UCSD-AML1 (cell line): Measurements from ENCODE around the gene FBXL20.
"Not testable (repeated sequence)": the region's sequence is repeated elsewhere in the genome, so short reads cannot be mapped to it uniquely, and the experiment has no call there.

Experiments used
- DNase-seq: peaks from one replicate; lab custom pipeline; 2025; ENCODE audit not compliant: unreplicated experiment; lab: John Stamatoyannopoulos, UW

FBXL20 gene

DNA sequence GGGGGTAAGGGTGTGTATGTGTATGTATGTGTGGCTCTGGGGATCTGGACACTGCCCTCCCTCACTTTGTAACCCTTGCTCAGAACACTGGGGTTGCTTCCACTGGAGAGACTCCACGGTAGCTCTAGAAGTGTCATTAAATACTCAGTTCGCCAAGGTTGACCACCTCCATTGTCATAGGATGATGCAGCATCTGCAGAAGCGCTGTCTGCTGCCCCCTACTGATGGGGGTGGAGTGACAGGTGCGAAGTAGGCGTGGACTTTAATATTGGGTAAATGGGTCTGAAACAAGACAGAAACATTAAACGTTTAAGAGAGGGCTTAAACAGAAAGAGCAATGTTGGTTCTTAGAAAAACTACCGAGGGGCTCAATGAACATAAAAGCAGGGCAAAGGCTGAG is 140.1 kb downstream of the FBXL20 start:
- no peak for DNase-seq

DNA sequence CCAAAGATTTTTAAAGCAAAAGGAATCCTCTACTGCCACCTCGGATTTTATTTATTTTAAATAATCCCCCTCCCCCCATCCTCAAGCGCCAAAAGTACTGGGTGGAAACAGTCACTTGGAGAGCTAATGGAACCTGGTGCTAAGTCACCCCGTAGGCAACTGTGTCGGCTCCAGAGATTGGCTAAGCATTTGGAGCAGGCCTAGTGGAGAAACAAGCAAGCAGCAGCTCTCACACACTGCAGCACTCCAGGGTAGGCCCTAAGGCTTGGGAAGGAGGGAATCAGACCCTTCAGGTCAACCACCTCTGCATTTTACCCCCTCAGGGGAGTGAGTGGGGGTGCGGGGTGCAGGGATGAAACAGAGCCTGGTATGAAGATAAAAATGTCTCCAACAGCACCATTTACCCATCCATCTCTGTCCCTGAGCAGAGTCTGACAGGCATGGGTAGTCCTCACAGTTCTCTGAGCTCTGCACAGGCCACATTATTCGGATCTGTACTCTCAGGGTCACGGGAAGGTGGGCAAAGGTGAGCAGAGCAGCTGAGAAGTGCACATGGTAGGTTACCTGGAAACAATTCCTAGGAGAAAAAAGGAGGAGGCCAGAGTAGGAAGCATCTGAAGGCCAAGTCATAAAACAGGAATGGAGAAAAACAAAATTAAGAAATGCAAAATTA is 148.5 kb downstream of the FBXL20 start:
- DNase-seq = no peak

DNA sequence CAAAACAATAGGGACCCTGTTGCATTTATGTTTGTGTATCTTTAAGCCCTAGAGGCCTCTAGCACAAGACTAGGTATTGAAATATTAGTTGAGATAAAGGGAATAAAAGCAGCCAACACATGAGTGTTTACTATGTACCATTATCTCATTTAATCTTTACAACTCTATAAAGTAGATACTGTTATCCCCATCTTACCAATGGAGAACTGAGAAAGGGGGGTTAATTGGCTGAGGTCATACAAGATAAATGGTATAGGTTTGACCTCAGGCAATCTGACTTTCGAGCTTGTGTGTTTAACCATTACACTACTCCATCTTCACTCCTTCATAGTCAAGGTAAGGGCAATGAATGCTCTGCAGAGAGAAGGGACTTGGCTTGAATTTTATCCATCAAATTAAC is 149.4 kb downstream of the FBXL20 start:
- no peak for DNase-seq

DNA sequence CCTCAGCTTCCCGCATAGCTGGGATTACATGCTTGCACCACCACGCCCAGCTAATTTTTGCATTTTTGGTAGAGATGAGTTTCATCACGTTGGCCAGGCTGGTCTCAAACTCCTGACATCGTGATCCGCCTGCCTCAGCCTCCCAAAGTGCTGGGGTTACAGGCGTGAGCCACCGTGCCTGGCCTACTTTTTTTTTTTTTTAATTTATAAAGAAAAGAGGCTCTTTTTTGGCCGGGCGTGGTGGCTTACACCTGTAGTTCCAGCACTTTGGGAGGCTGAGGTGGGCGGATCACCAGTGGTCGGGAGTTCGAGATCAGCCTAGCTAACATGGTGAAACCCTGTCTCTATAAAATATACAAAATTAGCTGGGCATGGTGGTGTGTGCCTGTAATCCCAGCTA is 151.3 kb downstream of the FBXL20 start:
- DNase-seq = not testable (repeated sequence)

DNA sequence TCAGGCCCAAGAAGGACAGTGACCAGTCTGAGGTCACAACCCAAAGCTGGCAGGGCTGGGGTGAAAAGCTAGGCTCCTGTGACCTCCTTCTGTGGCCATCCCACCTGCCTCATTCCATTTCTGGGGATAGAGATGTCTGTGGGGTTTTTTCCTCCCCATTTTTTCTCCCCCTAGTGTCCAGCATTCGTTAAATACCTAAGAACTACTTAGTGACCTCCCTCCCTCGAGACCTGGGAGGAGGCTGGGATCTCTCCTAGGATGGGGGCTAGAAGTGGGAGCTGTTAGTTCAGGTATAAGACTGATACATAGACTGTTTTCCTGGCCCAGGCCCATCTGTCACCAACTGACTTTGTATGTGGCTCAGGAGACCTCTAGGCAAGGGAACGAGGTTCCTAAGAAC is 155.2 kb downstream of the FBXL20 start:
- no peak for DNase-seq

DNA sequence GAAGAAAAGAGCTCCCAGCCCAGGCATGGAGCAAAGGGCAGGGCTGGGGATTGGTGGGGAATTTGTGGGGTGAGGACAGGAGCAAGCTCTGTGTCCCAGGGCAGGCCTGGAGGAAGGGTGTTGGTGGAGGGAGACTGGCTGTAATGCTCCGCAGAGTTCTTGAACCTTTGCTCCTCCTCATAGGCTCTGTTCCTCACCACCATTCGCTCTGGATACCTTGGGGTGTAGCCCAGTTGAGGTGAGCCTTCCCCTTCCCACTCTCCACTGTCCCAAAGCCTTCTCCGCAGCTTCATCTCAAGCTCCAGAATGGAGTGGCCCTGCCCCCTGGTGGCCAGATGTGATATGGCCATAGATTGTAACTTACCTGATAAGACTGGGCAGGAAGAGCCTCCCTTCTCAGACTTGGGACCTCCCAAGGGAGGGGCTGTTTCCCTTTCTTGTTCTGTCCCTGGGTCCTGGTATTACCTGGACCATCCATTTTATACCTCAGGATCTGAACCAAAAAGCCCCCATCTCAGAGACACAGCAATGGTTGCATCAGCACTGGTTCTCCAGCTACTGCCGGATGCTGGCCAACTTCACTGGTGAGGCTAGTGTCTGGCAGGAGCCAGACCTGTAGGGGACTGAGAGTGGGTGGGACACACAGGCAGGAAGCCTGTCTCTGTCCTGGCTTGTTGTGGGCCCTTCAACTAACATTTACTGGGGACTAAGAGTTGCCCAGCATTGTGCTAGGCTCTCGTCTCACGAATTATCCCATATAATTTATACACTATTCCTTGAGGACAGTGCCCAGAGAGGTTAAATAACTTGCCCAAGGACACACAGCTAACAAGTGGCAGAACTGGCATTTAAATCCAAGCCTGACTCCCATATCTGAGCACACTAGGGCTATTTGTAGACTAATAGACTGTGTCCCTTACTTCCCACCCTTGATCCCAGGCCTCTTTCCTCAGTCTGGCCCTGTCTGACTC is 156.5 kb downstream of the FBXL20 start:
- DNase-seq = peak; percentile 84

DNA sequence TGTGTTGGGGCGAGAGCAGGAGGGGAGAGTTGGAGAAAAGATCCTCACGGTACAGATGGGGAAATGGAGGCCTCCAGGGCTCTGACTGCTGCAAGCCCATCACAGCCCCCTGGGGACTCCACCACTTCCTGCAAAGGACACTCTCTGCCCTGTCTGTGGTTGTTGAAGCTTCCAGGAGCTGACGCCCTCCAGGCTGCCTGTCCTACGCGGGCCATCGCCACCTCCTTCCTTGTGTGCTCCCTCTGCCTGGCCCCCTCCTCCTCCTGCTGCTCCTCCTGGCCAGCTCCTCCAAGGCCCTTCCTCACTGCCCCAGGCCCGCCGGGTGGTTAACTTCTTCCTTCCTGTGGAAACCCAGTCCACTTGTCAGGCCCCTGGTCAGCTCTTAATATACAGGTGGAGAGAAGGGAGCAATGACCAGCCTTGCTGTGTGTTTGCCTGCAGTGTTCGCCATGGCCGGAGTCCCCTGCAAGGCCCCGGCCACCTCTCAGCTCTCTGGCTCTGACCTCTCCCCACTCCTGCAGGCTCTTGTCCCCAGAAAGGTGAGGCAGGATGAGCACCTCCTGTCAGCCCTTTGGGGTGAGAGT is 157.3 kb downstream of the FBXL20 start:
- DNase-seq = peak; percentile 47

DNA sequence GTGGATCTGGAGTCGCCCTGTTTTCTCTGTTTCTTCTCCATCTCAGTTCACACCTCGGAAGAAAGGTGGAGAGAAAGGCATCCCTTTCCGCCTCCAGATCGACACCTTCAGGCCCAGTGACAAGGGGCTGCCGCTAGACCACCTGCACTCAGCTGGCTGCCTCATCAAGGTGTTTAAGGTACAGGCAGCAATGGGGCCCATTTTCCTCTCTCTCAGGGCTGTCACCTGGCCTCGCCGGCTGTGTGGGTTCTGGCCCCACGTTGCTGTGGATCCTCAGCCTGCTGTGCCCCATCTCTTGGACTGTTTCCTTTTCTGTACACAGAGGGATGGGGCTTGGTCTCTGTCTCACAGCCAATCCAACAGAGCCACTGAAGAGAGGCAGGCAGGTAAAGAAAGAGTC is 158.3 kb downstream of the FBXL20 start:
- DNase-seq = no peak

DNA sequence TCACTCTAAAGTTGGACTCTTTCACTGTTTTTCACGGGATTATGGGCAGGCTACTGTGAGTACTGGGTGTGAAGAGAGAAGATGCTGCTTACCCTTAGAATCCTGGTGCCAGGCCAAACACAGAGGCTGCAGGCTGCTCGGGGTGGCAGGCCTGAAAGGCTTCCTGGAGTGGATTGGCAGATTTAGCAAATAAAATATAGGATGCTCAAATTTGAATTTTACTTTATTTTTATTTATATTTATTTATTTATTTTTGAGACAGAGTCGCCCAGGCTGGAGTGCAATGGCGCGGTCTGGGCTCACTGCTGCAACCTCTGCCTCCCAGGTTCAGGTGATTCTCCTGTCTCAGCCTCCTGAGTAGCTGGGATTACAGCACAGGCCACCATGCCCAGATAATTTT is 160.8 kb downstream of the FBXL20 start:
- no peak for DNase-seq

DNA sequence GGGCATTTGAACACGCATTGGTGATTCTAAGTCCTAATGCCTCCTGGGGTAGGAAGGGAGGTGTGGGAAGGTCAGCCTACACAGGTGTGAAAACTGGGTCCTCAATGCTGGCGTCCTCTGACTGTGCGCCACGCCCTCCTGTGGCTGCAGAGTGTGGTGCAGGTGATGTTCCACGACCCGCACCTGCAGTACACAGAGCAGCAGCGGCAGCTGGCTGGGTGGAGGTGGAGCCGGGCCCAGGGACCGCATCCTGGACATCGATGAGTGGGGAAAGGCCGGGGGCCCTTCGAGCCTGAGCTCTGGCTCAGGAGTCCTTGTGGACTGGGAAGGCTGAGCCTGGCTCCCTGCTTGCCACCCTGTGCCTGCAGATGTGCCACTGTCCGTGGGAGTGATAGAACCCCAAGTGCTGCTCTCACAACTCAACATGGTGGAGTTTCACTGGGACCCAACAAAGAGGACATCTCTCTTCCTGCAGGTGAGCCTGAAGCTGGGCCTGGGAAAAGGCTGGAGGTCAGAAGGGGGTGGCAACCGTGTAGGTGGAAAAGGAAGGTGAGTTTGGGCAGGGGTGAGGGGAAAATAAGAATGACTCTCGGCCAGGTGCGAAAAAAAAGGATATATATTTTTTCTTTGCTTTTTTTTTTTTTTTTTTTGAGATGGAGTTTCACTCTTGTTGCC is 161.6 kb downstream of the FBXL20 start:
- peak; percentile 53 for DNase-seq

DNA sequence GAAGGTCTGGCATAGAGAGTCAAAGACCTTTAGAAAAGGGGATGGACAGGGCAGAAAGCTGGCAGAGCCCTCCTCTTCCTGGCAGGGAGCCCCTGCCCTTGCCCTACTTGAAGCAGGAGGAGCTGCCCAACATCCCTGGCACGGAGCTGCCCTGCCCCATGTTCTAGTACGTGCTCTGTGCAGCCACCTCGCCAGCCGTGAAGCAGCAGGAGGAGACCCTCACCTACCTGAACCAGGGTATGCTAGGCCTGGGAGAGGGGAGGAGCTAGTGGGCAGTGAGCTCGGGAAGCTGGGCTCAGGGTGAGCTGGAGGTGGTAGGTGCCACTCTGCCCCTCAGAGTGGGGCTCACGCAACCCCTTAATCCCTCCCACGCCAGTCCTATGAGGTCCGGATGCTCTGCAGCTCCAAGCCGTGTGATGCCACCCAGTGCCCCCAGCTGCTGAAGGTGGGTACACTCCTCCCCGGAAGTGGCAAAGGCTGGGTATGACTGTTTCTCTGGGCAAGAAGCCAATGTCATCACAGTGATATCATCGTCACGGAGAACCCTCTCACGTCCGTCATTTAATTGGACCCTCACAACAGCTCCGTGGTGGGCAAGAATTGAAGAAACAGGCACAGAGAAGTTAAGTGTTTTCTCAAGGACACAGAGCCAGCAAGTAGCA is 163.0 kb downstream of the FBXL20 start:
- DNase-seq = no peak

DNA sequence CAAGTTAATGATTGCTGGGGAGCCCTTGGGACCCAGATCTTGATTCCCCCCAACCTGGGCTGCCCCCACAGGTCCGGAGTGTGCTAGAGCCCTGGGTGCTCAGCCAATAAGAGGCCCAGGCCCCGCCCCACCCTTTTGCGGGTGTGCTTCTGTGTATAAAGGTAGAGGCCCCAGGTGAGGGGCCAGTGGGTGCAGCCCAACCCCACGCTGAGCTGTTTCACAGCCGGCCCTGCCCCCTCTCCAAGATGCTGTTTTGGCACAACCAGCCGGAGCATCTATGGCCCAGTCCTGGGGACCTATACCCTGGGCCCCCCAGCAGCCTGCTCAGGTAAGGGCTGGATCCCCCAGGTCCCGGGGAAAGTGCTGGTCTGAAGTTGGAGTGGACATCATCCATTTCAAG is 163.8 kb downstream of the FBXL20 start:
- DNase-seq = no peak

DNA sequence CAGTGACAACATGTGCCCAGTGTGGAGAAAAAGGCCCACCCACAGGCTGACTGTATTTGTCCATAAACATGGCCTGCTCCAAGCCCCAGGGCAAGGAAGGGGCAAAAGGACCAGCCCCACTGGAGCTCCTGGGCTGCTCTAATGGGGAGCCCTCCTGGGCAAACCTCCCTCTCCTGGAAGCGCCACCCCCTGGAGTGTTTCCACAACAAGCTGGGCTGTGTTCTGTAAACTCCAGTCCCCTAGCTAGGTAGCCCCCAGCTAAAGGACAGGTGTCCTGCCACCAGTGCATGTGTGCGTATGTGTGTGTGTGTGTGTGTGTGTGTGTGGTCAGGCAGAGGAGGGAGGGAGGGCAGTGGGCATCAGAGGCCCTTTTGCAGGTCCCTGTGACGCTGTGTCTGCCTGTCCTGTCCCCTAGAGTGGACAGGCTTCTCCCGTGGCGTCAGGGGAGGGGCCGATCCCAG is 164.4 kb downstream of the FBXL20 start:
- no peak for DNase-seq

DNA sequence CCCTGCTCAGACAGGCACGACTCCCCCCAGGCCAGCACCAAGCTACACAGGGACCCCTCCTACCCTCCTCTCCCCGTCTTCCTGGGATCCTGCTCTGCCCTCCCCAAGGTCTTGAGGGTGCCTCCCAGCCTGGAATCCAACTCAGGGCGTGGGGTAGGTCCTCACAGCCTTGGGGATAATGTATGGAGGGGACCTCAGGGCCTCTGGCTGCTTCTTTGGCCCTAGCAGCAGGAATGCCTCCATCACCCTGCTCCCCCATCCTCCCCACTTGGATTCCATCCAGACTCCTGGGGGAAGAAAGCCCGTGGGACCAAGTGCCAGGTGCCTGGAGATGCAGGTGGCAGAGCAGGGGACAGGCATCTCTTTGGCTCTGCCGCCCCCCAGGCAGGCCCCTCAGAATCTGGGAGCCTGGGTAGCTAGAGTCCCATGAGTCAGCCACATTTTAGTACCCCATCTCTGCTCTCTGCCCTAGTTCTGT is 164.9 kb downstream of the FBXL20 start:
- DNase-seq = no peak

DNA sequence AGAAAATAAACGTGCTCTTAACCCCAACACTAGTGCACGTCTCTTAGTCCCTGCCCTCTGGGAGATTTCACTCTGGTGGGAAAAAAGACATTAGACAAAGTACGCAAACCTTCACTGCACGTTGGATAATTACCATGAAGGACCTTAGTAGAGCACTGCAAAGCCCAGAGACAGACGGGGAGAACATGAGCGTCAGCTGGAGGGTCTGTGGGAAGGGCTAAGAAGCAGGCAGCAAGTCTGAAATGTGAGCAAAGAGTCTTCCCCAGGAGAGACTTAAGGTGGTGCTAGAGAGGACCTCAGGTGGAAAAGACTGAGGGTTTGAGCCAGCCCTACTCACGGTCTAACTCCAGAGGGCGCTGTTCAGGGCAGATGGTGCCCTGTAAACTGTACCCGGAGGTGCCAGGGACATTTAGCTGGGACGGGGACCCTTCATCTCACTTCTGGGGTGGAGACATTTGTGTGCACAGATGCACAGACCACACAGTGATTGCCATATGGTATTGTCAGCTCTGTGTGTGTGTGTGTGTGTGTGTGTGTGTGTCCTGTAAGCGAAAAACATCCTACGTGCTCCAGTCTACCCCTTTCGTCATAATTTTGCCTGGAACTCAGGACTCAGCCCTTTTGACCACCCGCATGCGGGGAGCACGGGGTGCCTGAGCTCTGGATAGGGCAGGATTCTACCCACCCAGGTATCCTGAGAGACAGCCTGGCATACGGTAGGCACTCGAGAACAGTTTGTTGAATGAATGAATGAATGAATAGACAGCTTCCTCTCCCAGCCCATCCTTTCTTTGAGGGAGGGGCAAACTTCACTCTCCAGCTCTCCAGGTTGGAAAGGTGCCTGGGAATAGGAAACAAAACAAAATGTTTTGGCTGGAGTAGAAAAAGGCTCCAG is 165.6 kb downstream of the FBXL20 start:
- DNase-seq = peak; percentile 61

DNA sequence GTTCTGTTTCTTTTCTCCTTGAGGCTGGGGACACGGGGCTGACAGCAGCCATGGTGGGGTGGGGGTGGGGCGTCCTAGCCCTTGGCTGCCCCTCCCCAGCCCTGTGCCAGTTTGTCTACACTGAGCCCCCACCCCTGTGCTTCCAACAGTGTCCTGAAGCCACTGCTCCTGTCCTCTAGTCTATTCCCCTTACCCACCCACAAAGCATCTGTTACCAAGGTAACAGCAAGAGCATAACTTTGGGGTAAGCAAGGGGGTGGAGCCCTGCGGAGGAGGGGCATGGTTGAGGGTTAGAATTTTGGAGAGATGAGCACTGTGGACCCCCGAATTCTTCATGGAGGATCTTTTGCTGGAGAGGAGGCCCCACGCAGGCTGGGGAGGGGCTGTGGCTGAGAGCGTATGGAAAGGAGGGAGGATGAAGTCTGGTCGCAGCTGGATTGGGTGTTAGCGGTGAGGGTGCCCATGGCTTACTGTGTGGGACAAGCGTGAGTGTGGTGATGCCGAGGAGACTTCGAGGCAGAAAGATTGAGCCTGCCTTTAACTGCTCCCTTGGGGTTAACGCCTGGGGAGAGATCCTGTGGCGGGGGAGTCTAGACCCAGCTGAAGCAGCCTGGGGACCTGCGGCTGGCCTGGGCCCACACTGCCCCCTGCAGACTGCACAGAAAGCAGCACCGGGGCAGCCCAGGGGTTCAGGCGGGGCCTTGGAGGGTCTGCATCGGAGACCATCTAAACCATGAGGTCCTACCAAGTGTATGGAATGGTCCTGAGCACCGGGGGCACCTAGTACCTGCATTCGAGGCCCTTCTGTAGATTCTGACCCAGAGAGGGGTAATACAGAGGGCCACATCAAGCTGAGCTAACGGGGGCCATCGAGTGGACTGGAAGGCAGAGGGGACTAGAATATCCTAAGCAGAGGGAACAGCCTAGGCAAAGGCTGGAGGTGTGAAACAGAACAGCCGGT is 169.6 kb downstream of the FBXL20 start:
- DNase-seq = peak; percentile 48

DNA sequence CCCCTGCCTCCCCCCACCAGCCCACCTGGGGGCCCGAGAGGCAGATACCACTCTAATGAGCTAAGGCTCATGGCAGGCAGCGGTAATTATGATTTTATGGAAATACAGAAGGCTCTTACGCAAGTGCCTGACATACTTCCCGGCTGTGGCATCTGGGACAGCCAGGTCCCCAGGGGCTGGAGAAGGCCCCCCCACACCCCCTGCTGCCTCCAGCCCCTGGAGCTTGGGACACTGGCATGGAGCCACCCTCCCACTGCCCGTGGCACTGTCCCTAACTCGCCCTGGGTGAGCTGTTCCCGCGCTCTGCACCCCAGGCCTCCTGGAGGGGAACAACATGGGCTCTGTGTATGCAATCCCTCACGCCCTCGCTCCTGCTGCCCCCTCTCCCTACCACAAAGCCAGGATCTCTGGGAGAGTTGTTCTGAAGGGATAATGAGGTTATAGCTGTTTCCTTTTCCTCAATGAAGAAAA is 170.3 kb downstream of the FBXL20 start:
- no peak for DNase-seq

DNA sequence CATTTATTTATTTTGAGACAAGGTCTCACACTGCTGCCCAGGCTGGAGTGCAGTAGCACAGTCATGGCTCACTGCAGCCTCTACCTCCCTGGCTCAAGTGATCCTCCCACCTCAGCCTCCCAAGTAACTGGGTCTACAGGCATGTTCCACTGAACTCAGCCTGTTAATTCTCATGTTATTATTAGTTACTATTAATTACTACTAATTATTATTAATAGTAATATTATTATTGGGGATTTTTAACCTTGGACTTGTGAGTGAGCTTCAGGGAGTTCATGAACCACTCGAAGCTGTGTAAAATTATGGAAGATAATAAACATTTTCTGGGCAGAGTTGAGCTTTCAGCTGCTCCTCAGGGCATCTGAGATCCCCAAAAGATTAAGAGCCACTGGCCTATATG is 171.1 kb downstream of the FBXL20 start:
- no peak for DNase-seq
